Measurements from ENCODE around the gene HOXD1.

Gene HOXD1

DNA sequence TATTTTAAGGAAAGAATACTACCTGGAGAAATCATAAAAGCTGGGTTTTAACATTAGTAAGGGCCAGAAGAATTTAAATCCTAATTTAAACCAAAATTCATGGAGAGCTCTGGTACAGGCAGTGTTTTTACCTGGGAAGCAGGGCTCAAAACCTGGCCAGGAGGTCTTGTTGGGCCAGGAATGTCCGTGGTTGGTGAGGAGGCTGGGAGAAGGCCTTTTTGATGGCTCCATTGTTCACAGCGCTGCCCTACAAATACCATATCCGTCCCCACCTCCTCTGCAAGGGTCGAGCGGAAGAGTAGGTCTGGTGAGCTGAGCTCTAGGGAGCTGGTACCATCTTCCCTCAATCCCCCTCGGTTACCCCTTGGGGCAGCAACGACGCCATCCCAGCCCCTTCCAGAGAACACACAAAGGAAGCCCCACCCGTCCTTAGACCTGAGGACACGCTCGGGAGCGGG lies 10.9 kb upstream of the HOXD1 start:
- no peak for DNase-seq
- TF ChIP-seq, protein P1, sequence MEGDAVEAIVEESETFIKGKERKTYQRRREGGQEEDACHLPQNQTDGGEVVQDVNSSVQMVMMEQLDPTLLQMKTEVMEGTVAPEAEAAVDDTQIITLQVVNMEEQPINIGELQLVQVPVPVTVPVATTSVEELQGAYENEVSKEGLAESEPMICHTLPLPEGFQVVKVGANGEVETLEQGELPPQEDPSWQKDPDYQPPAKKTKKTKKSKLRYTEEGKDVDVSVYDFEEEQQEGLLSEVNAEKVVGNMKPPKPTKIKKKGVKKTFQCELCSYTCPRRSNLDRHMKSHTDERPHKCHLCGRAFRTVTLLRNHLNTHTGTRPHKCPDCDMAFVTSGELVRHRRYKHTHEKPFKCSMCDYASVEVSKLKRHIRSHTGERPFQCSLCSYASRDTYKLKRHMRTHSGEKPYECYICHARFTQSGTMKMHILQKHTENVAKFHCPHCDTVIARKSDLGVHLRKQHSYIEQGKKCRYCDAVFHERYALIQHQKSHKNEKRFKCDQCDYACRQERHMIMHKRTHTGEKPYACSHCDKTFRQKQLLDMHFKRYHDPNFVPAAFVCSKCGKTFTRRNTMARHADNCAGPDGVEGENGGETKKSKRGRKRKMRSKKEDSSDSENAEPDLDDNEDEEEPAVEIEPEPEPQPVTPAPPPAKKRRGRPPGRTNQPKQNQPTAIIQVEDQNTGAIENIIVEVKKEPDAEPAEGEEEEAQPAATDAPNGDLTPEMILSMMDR (IDR thresholded peaks at IDR 0.05; ENCODE audit: low read depth, low read length, missing control alignments) = no peak
- no peaks in the 10 kb centered on the region for H3K36me3 ChIP-seq (replicated peaks)
- no peak overlapping the region for H3K27ac ChIP-seq
- peaks cover 72% of the 10 kb centered on the region for H3K27me3 ChIP-seq (replicated peaks)
- peak overlapping the region; percentile 29 for H3K4me3 ChIP-seq (ENCODE audit: low read depth, low read length)
- in situ Hi-C loops (cut with HindIII; ENCODE audit: low pct_ligation_motif_present, low sequenced_read_pairs) = no loop called here

DNA sequence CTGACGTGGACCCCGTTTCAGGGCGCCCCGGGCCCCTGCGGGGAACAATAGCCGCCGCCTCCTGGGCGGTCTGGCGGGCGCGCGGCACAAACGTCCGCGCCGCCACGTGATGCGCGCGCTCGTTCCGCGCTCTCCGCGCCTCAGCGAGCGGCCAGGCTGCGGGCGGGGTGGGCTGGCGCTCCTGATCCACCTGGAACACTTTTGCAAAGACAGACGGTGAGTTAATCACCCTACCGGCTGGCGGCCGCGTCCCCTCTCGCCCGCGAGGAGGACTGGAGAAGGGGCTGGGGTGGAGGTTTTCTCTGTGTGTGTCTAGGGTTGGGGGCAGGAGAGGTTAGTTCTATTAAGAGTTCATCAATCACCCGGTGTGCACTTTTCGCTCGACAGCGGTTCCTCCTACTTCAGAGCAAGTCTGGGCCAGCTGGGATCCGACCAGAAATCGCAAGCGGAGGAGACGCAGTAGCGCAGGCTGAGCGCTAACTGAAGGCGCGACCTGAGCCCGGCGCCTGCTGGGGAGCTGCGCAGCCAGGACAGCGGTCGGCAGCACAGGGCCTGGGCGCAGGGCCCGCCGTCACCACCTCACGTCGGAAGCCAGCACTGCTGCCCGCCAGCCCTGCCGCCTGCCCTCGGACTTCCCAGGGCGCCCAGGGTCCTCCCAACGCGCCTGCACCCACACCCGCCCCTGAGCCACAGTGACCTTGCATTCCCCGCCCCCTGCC lies 10.3 kb upstream of the HOXD1 start:
- TF ChIP-seq, protein P1 (IDR thresholded peaks at IDR 0.05; ENCODE audit: low read depth, low read length, missing control alignments) = no peak
- peak overlapping the region; percentile 29 for H3K4me3 ChIP-seq (ENCODE audit: low read depth, low read length)
- no peak overlapping the region for H3K27ac ChIP-seq
- H3K36me3 ChIP-seq (replicated peaks) = no peaks in the 10 kb centered on the region
- in situ Hi-C loops (cut with HindIII; ENCODE audit: low pct_ligation_motif_present, low sequenced_read_pairs) = no loop called here
- DNase-seq = no peak
- peaks cover 67% of the 10 kb centered on the region for H3K27me3 ChIP-seq (replicated peaks)

DNA sequence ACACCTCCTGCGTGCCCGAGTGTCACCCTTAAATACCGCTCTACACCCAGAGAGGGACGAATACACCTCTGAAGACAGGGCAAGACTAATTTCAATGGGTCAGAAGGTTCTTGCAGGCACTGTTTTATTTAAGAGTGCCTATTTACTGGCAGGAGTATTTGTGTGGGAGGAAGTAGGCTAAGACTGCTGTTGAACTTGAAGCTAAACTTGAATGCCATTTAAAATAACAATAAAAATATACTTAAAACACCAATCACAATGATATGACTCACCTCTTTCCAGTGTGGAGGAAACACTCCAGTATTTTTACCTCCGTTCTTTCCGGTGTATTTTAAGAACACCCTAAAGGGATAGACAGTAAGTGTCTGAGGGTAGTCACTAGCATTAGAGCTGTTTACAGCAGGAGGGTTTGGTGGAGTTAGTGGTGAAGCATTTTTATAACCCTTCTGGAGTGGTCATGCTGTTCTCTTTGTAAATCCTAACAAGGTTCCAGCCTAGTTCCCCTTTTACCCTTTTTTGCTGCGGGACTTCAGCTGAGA lies 9.6 kb upstream of the HOXD1 start:
- TF ChIP-seq, protein P1 (IDR thresholded peaks at IDR 0.05; ENCODE audit: low read depth, low read length, missing control alignments) = no peak
- DNase-seq = no peak
- in situ Hi-C loops (cut with HindIII; ENCODE audit: low pct_ligation_motif_present, low sequenced_read_pairs) = no loop called here
- no peak overlapping the region for H3K4me3 ChIP-seq (ENCODE audit: low read depth, low read length)
- peaks cover 60% of the 10 kb centered on the region for H3K27me3 ChIP-seq (replicated peaks)
- no peak overlapping the region for H3K27ac ChIP-seq
- H3K36me3 ChIP-seq (replicated peaks) = no peaks in the 10 kb centered on the region

DNA sequence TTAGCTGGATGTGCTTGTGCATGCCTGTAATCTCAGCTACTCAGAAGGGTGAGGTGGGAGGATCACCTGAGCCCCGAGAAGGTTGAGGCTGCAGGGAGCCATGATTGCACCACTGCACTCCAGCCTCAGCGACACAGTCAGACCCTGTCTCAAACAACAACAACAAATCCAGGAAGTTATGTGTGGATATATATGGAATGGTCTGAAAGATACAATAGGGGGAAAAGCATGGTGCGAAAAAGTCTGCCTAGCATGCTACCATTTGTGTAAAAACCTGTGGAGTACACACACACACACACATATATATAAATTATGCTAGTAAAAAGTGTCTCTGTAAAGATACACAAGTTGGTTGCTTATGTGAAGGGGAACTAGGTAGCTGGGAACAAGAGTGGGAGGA lies 6.9 kb upstream of the HOXD1 start:
- no peak for DNase-seq
- in situ Hi-C loops (cut with HindIII; ENCODE audit: low pct_ligation_motif_present, low sequenced_read_pairs) = no loop called here
- TF ChIP-seq, protein P1 (IDR thresholded peaks at IDR 0.05; ENCODE audit: low read depth, low read length, missing control alignments) = no peak
- Histone ChIP-seq H3K4me3 (ENCODE audit: low read depth, low read length) (no peak overlapping the region), H3K36me3 (replicated peaks) (no peaks in the 10 kb centered on the region), H3K27ac (no peak overlapping the region), H3K27me3 (replicated peaks) (peaks cover 45% of the 10 kb centered on the region)

DNA sequence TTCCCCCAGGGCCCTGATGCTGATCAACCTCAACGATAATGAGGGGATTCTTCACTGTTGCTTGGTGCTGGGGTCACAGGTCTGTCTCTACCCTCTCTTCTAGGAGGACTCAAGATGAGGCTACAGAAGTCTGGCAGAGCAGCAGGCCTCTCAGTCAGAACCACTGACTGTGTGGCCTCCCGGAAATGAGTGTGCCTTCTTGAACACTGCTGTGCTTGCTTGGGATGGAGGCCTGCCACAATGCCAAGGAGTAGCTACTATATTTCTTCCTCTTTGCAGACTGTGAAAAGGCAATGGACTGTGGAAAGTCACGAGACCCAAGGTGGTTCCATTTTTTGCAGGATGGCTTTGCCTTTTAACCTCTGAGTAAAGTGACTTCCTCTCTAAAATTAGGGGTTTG lies 5.8 kb upstream of the HOXD1 start:
- Histone ChIP-seq H3K4me3 (ENCODE audit: low read depth, low read length) (no peak overlapping the region), H3K27me3 (replicated peaks) (peaks cover 49% of the 10 kb centered on the region), H3K27ac (no peak overlapping the region), H3K36me3 (replicated peaks) (no peaks in the 10 kb centered on the region)
- TF ChIP-seq, protein P1 (IDR thresholded peaks at IDR 0.05; ENCODE audit: low read depth, low read length, missing control alignments) = no peak
- in situ Hi-C loops (cut with HindIII; ENCODE audit: low pct_ligation_motif_present, low sequenced_read_pairs) = no loop called here
- DNase-seq = no peak
